ENCODE measurements around the gene ANKRD66.
"Not testable (repeated sequence)": the region's sequence is repeated elsewhere in the genome, so short reads cannot be mapped to it uniquely, and the experiment has no call there.

Gene ANKRD66

DNA sequence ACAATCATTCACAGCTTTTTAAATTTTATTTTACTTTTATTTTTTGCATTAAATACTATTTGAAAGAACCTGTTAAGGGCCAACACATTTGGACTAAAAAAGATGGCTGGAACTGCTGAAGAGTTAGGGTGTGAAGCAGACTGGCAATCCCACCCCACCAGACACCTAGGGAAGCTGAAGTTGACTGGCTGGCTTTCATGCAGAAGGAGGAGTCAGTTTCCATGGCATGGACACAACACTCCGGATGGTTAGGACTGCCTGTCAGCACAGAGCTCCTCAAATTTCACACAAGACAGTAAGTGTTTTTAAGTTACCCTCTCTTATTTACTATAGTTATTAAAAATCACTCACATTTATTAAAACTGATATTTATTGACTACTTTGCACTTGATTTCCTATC lies at the start of gene ANKRD66:
Gene ANKRD66, plus strand, starts transcription at position 238 of the 400 bp plus-strand sequence. CDS start 5,016 bp downstream, outside the sequence.
- no peak for DNase-seq (ENCODE audit: low read depth)

GRCh38 chr6:46699970-46700369 lies 46.8 kb upstream of the ANKRD66 start:
- DNase-seq (ENCODE audit: low read depth), result no peak

DNA sequence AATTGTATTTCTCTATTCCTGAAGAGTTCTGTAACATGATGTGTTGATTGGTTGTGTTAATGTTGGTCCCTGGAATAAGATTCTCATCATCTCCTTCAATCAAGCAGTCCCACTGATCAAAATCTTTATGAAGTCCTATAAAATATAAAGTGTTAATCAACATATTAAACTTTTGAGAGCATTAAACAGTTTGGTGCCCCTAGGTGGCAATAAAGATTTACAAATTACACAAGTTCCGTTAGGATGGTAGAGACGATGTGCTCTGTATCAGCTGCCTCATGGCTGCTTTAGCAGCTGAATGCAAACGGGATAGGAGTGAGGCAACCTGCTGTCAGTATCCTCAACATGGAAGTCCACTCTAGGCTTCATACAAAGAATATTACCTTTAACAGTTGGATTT lies 42.2 kb upstream of the ANKRD66 start:
- no peak for DNase-seq (ENCODE audit: low read depth)

DNA sequence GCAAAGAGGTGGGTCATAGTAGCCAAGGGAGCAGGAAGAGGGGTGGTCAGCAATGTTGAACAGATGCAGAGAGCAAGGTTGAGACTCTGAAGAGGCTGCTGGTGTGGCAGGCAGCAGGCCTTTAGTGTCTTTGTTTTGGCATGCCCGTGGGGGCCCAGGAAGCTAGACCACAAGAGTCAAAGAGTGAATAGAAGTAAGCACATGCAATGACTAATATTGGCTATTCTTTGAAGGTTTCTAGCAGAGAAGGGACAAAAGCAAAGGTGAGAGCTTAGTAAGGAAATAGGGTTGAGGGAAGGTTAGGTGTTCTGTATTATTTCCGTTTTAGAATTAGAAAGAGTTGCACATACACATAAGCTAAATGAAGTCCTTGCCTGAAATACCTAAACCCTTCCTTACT lies 40.3 kb upstream of the ANKRD66 start:
- no peak for DNase-seq (ENCODE audit: low read depth)

GRCh38 chr6:46711491-46711890 lies 35.2 kb upstream of the ANKRD66 start:
- no peak for DNase-seq (ENCODE audit: low read depth)

- DNase-seq (ENCODE audit: low read depth), result no peak
Observed at GRCh38 chr6:46715141-46715540, 31.6 kb upstream of the ANKRD66 start.

- DNase-seq (ENCODE audit: low read depth), result no peak
Observed at GRCh38 chr6:46719099-46719498, 27.6 kb upstream of the ANKRD66 start.

DNA sequence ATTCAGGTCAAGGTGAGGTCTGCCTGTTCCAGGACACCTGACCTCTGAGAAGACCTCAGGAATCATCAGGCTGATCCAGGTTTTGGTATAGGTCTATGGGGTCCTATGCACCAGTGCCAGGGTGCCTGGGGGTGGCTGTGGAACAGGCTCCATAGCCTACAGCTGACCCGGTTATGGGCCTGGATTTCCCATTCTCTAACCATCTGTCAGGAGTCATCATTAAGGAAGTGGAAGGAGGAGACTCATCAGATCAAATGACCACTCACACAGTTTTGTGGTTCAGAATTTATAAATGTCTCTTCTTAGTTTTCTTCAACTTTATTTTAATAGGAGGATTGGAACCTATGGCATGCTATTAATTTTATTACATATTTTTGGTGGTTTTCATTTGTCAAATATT lies 26.3 kb upstream of the ANKRD66 start:
- DNase-seq (ENCODE audit: low read depth), result no peak

GRCh38 chr6:46729787-46730326 lies 16.9 kb upstream of the ANKRD66 start:
- DNase-seq (ENCODE audit: low read depth), result no peak

DNA sequence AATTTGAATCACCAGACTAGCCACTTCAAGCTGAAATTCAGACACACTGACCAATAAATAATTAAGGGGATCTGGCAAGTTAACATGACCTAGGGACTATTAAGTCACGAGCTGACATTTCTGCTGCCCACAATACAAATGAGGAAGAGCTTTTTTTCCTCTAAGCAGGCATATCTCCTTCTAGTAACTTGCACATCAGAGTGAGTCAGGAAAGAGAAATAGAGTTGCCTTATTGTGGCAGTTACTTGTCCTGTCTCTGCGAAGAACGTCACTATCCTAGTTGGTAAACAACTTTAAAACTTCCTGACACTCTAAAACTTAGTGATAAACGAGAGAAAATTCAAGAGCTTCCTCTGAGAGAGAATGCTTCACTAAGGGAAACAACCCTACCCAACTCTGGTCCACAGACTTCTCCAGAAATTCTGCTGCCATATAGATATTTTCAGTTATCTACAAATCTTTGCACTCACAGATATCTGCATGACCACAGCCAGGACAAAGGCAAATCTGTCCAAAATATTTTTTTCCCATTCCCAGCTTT lies 15.7 kb upstream of the ANKRD66 start:
- DNase-seq (ENCODE audit: low read depth), result no peak

- DNase-seq (ENCODE audit: low read depth), result no peak
Observed at GRCh38 chr6:46733341-46733801, 13.4 kb upstream of the ANKRD66 start.

- DNase-seq (ENCODE audit: low read depth), result no peak
Observed at GRCh38 chr6:46734867-46735719, 11.6 kb upstream of the ANKRD66 start, which contains the start of gene PLA2G7. Gene PLA2G7 (minus strand): TSS chr6:46735375. CDS start chr6:46722891, 12,484 bp downstream.

DNA sequence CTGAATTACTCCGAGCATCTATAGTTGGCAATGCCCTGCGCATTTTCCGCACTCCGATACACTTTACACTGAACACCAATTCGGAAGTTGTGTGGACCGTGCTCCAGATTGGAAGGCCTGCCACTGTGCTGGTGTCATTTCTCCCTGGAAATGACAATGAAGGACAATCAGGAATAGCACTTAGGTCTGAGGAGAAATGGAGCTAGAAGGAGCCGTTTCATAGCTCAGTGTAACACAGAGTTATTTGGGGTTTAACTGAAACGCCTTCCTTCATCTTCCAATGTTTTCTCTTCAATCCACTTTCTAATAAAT lies 11.1 kb upstream of the ANKRD66 start:
- no peak for DNase-seq (ENCODE audit: low read depth)

DNA sequence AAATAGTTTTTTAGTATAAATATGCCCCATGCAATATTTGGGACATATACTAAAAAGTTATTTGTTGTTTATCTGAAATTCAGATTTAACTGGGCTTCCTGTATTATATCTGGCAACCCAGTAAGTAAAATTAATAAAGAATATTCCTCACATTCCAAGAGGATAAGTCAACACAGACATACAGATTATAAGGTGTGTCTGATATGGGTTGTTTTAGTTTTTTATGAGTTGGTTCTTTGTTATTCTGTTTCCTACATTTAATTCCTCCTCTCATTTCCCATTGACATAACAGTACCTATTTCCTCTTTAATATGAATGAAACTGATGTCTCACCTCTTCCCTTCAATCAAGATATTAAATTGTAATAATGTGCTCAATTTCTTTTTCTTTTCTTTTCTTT lies 9.8 kb upstream of the ANKRD66 start:
- DNase-seq (ENCODE audit: low read depth), result no peak

- no peak for DNase-seq (ENCODE audit: low read depth)
Observed at GRCh38 chr6:46741482-46741881, 5.3 kb upstream of the ANKRD66 start.

GRCh38 chr6:46741910-46742309 lies 4.8 kb upstream of the ANKRD66 start:
- DNase-seq (ENCODE audit: low read depth), result no peak

- DNase-seq (ENCODE audit: low read depth), result no peak
Observed at GRCh38 chr6:46743425-46744158, 3.1 kb upstream of the ANKRD66 start.

DNA sequence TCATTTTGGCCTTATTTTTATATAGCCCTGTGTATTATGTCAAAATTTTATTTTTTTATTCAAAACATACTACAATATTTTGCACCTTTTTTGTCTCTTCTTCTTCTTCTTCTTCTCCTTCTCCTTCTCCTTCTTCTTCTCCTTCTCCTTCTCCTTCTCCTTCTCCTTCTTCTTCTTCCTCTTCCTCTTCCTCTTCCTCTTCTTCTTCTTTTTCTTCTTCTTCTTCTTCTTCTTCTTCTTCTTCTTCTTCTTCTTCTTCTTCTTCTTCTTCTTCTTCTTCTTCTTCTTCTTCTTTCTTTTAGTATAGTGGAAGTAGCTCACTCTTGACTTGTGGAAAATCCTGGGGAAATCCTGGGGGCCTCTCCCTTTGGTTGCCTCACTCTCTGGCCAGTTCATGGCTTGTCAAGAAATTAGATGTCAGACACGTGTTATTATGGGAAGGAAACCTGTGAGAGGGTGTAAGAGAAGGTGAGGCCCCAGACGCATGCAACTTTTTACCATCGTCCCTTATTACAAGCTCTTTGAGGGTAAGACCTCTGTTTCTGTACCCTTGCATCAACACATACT lies 2.5 kb upstream of the ANKRD66 start:
- DNase-seq (ENCODE audit: low read depth), result not testable (repeated sequence)

GRCh38 chr6:46745973-46746372 lies 760 bp upstream of the ANKRD66 start:
- DNase-seq (ENCODE audit: low read depth), result no peak

GRCh38 chr6:46748940-46749503 lies 2.3 kb downstream of the ANKRD66 start:
- DNase-seq (ENCODE audit: low read depth), result no peak

GRCh38 chr6:46749731-46750130 lies 3.0 kb downstream of the ANKRD66 start:
- DNase-seq (ENCODE audit: low read depth), result no peak

GRCh38 chr6:46751658-46752057 lies 4.9 kb downstream of the ANKRD66 start:
- DNase-seq (ENCODE audit: low read depth), result no peak

Measured in stimulated activated CD8-positive, alpha-beta memory T cell treated with anti-CD3 and anti-CD28 coated beads, Interleukin-15, amount 100 ng/mL, for 24 hours (primary cell).